ENCODE data around the gene MED15. TPM values are rescaled to one million over a fixed set of nuclear protein-coding genes. Genes with fewer than 3 reads are reported as not detected.
A peak's percentile ranks its signal among the peaks of the same experiment; 100 is the strongest.
"Not testable (repeated sequence)": the region's sequence is repeated elsewhere in the genome, so short reads cannot be mapped to it uniquely, and the experiment has no call there.

The MED15 gene
- total RNA-seq, 1 donor from 2014 or later, result 77.8 TPM

DNA sequence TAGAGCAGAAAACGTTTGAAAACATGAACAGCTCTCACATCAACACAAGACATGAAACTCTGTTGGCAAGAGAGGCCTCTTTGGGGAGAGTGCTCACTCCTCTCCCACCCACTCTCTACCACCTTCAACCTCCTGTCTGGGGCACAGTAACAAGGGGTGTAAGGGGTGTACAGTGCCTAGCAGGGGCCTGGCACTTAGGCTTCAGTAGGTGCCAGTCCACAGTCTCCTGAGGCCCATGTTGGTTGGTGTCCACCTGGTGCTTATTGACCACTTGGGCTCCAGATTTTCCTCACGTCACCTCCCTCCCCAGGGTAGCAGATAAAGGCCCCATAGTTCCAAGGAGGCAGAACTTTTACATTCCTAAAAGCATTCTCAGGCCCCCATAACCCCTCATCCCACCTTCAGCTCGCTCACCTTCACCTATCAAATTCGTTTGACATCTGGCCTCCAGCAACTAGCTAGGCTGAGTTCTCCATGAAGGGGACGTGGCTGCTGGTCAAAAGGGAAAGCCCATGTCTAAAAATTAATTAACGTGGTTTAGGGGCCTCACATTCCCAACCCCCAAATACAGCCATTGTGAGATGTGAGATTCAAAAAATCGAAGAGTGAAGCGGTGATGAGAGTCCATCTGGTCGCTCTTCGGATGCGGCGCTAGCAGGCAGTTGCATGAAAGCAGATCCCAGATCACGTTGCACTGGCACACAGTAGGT, 712 bp upstream of the MED15 start:
- Mint-ChIP-seq H3K4me1 (ENCODE audit: low read depth) (peaks cover 29% of the 10 kb centered on the region), H3K27ac (peak overlapping the region; percentile 98), H3K36me3 (ENCODE audit: insufficient read depth) (peaks cover 2% of the 10 kb centered on the region), H3K9me3 (ENCODE audit: low read depth) (no peaks in the 10 kb centered on the region), H3K27me3 (no peaks in the 10 kb centered on the region), H3K4me3 (ENCODE audit: low read depth) (peak overlapping the region; percentile 96)
- TF ChIP-seq, protein P1, sequence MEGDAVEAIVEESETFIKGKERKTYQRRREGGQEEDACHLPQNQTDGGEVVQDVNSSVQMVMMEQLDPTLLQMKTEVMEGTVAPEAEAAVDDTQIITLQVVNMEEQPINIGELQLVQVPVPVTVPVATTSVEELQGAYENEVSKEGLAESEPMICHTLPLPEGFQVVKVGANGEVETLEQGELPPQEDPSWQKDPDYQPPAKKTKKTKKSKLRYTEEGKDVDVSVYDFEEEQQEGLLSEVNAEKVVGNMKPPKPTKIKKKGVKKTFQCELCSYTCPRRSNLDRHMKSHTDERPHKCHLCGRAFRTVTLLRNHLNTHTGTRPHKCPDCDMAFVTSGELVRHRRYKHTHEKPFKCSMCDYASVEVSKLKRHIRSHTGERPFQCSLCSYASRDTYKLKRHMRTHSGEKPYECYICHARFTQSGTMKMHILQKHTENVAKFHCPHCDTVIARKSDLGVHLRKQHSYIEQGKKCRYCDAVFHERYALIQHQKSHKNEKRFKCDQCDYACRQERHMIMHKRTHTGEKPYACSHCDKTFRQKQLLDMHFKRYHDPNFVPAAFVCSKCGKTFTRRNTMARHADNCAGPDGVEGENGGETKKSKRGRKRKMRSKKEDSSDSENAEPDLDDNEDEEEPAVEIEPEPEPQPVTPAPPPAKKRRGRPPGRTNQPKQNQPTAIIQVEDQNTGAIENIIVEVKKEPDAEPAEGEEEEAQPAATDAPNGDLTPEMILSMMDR (IDR thresholded peaks at IDR 0.05; ENCODE audit: unreplicated experiment), result no peak
- DNase-seq (ENCODE audit: low spot score, unreplicated experiment), result no peak

DNA sequence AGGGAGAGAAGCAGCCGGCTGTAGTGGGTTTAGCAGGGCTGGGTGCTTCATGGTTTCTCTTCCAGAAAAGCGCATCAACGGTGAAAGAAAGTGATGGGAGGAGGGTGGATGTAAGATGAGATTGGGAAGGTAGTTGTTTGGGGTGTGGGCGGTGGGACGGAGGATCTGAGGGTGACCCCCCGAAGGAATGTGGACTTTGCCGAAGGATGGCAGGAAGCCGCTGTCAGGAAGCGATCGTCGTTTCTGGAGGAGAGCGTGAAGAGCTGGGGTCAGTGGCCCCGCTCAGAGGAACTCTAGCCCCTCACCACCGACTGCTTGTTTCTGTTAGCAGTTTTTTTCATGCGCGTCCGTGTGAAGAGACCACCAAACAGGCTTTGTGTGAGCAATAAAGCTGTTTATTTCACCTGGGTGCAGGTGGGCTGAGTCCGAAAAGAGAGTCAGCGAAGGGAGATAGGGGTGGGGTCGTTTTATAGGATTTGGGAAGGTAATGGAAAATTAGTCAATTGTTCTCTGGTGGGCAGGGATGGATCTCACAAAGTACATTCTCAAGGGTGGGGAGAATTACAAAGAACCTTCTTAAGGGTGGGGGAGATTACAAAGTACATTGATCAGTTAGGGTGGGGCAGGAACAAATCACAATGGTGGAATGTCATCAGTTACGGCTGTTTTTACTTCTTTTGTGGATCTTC, 801 bp downstream of the MED15 start:
- H3K4me1 Mint-ChIP-seq (ENCODE audit: low read depth), result peaks cover 31% of the 10 kb centered on the region
- peak overlapping the region; percentile 96 for H3K4me3 Mint-ChIP-seq (ENCODE audit: low read depth)
- not testable (repeated sequence) for DNase-seq (ENCODE audit: low spot score, unreplicated experiment); H3K9me3 Mint-ChIP-seq (ENCODE audit: low read depth); H3K36me3 Mint-ChIP-seq (ENCODE audit: insufficient read depth); H3K27me3 Mint-ChIP-seq
- H3K27ac Mint-ChIP-seq, result peak overlapping the region; percentile 98

DNA sequence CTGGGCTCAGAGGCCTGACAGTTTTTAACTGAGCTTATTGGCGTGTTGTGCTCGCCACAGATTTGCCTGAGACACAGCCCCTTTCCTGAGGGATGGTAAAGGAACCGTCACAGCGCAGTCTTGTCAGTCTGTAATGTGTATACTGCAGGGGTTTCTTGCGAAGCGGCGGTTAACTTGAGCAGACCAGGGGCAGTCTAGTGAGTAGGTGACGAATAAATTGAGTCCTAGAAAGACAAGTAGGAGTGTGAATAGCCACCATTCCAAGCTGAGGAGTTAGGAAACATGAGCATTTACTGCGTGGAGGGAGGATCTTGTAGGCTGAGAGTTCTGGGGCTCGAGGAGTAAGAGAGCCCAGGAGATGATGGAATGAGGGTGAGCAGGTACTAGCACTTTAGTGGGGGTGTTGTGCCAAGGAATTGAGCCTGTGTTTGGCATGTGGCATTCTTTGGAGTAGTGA, 1.4 kb downstream of the MED15 start:
- Mint-ChIP-seq H3K9me3 (ENCODE audit: low read depth) (no peaks in the 10 kb centered on the region), H3K4me3 (ENCODE audit: low read depth) (peak overlapping the region; percentile 96), H3K4me1 (ENCODE audit: low read depth) (peaks cover 31% of the 10 kb centered on the region), H3K36me3 (ENCODE audit: insufficient read depth) (peaks cover 2% of the 10 kb centered on the region), H3K27me3 (no peaks in the 10 kb centered on the region), H3K27ac (peak overlapping the region; percentile 98)
- TF ChIP-seq, protein P1 (IDR thresholded peaks at IDR 0.05; ENCODE audit: unreplicated experiment), result no peak
- no peak for DNase-seq (ENCODE audit: low spot score, unreplicated experiment)

DNA sequence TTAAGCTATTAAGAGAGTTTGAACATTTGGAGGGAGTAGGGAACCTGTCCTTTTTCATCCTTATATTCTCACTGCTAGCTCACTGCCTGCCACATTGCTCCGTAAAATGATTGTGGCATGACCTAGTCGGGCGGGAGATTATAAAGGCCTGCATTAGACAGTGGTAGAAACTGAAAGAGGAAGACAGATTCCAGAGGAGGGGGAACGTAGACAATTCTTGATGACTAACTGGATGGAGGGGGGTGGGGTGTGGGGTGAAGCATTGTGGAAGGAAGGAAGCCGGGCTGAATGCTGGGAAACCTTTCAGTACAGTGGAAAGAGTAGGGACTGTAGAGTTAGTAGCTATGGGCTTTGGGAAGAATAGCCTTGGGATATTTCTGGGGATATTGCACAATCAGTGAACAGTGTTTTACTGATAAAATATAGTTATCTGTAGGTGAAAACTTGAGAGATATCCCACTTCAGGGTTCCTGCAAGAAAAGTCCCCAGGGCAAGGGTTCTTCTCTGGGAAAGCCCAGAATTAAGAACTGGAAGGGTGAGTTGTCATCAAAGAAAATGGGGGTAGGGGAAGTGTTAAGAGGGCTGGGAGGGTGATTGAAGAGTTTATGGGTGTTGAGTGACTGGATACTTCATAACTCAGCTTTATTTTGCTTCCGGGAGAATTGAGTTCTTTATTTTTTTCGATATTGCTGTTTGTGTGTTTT, 2.1 kb downstream of the MED15 start:
- peaks cover 5% of the 10 kb centered on the region for H3K36me3 Mint-ChIP-seq (ENCODE audit: insufficient read depth)
- no peaks in the 10 kb centered on the region for H3K9me3 Mint-ChIP-seq (ENCODE audit: low read depth)
- peak overlapping the region; percentile 96 for H3K4me3 Mint-ChIP-seq (ENCODE audit: low read depth)
- H3K27ac Mint-ChIP-seq, result peak overlapping the region; percentile 98
- peaks cover 31% of the 10 kb centered on the region for H3K4me1 Mint-ChIP-seq (ENCODE audit: low read depth)
- TF ChIP-seq, protein P1 (IDR thresholded peaks at IDR 0.05; ENCODE audit: unreplicated experiment), result no peak
- no peaks in the 10 kb centered on the region for H3K27me3 Mint-ChIP-seq
- DNase-seq (ENCODE audit: low spot score, unreplicated experiment), result no peak

DNA sequence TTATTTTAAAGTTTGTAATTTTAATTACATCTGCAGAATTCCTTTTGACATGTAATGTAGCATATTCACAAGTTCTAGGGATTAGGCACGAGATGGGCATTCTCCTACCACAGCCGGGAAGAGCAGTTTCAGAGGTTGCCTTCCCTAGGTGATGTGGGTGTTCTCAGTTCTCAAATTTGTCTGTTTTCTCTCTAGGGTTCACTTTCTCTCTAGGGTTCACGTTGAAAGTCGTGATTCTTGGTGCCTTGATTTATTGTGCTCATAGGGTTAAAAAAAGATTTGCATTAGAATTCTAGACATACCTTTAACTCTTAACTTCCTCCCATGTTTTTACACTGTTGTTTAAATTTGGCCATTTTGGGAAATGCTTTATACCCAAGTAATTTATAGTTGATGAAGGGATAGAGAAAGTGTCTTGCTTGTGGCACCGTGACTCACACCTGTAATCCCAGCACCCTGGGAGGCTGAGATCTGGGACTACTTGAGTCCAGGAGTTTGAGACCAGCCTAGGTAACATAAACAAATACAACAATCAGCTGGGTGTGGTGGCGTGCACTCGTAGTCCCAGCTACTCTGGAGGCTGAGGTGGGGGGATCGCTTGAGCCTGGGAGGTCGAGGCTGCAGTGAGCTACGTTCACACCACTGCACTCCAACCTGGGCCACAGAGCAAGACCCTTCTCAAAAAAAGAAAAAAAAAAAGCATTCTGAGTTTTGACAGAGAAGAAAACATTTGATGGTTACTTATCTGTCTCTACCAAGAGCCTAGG, 3.6 kb downstream of the MED15 start:
- Mint-ChIP-seq H3K9me3 (ENCODE audit: low read depth) (no peaks in the 10 kb centered on the region), H3K4me1 (ENCODE audit: low read depth) (peaks cover 31% of the 10 kb centered on the region), H3K27me3 (no peaks in the 10 kb centered on the region), H3K4me3 (ENCODE audit: low read depth) (no peak overlapping the region), H3K36me3 (ENCODE audit: insufficient read depth) (peaks cover 6% of the 10 kb centered on the region), H3K27ac (peak overlapping the region; percentile 24)
- DNase-seq (ENCODE audit: low spot score, unreplicated experiment), result no peak
- TF ChIP-seq, protein P1 (IDR thresholded peaks at IDR 0.05; ENCODE audit: unreplicated experiment), result no peak

All from progenitor cell of endocrine pancreas (in vitro differentiated cells).